Neural progenitor cell (in vitro differentiated cells): ENCODE data around the gene CSRNP3.

ENCODE experiments used
- CTCF ChIP-seq: fragments of 200-600 bp; sonication (generic); IDR thresholded peaks from 2 replicates; pipeline ENCODE4 v1.5.1; 2017; ENCODE audit warnings: antibody characterized with exemption, mild to moderate bottlenecking
- EZH2 ChIP-seq: fragments of 200-600 bp; sonication (generic); IDR thresholded peaks from 2 replicates; pipeline ENCODE4 v1.6.1; 2017; ENCODE audit warnings: antibody characterized with exemption, mild to moderate bottlenecking, moderate library complexity
- EZH2phosphoT487 ChIP-seq: fragments of 200-600 bp; sonication (generic); IDR thresholded peaks from 2 replicates; pipeline ENCODE4 v1.6.1; 2017; ENCODE audit warnings: antibody characterized with exemption

GRCh38 chr2:165720511-165720910 is 251.0 kb downstream of the CSRNP3 start:
- TF ChIP-seq CTCF (no peak), EZH2phosphoT487 (no peak), EZH2 (no peak)
